ENCODE results near the gene PLCD3.

PLCD3 gene

DNA sequence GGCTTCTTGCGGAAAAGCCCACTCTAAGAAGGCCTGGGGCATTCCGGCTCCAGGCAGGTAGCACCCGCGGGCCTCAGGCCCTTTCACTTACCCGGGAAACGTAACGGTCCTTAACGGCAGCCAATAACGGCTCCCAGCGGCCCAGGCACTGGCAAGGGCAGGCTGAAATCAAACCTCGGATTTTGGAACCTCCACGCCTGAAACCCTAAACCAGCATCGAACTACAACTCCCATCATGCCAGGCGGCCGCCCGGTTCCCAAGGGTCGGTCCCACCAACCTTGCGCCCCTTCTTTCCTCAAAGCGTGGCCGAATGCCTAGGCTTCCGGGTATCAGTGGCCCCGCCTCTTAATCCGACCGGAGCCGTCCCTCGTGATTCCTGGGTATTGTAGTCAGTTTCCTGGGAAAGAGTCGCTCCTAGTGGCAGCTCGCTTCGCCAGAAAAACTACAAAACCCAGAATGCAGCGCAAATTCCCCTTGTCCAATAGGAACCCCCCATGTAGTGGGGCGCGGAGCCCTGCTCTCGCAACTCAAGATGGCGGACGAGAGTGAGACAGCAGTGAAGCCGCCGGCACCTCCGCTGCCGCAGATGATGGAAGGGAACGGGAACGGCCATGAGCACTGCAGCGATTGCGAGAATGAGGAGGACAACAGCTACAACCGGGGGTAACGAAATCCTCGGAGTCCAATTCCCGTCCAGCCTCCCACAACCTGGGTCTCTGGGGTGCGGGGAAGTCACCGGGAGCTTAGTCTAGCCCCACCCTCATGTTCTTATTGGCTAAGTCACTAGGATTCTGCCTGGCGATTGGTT, 71.3 kb downstream of the PLCD3 start, which contains the start of gene NMT1:
TSS of gene NMT1 (plus strand) at position 521 of the 809 bp plus-strand sequence. CDS start at position 534, 13 bp downstream.
- peak; percentile 99 for DNase-seq

DNA sequence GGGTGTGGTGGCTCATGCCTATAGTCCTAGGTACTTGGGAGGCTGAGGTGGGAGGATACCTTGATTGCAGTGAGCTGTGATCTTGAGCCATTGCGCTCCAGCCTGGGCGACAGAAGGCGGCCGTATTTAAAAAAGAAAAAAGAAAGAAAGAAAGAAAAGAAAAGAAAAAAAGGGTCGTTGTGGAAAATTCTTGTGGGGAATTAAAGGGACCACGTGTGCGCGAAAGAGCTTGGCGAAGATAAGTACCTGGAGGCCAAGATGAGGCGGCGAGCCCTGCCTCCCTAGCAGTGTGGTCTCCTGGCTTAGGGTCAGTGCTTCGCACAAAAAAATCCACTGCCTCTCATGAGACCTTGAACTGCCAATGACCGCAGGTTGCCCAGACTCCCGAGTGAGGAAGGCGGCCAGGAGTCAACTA, 71.9 kb downstream of the PLCD3 start:
- DNase-seq: no peak
